Measurements from ENCODE around the gene SPINDOC. TPM values are rescaled to one million over a fixed set of nuclear protein-coding genes. Genes with fewer than 3 reads are reported as not detected.
A peak's percentile ranks its signal among the peaks of the same experiment; 100 is the strongest.
"Not testable (repeated sequence)": the region's sequence is repeated elsewhere in the genome, so short reads cannot be mapped to it uniquely, and the experiment has no call there.

SPINDOC gene
- polyA plus RNA-seq, 1 experiment, result 24.4 TPM

DNA sequence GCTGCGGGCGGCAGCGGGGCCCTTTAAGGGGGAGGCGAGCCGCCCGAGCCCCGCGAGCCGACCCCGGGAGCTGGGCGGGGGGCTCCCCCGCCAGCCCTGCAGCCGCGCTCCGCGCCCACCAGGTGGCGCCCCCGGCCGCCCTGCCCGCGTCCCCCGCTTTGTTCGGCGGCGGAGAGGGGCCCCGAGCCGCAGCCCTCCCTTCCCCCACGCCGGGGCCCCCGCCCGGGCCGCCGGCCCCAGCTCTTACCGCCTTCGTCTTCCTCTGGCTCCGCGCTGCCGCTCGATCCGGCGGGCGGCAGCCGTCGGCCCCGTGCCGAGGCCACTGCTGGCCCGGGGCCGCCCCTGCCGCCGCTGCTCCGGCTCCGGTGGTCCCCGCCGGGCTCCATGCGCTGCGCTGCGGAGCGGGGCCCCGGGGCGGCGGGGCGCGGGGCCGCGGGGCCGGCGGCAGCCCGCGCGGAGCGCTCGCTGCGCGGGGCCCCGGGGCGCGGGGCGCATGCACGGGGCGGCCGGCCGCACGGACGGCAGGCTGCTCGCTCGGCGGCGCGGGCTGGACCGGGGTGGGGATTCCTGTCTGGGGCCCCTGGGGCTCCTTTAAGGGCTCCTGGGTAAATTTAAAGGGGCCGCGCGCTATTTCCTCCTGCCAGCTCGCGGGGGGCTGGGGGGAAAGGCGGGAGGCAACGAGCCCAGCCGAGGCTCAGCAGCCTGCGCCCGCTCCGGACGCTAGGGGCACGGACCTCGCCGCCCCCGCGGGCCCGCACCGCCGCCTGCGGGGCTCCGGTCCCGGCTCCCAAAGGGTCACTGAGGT, 44.8 kb upstream of the SPINDOC start, which contains the start of gene ZFTA:
Gene ZFTA (minus strand): TSS at position 539 of the 805 bp plus-strand sequence. CDS start 153 bp downstream, at position 386.
- H3K27me3 ChIP-seq (ENCODE audit: control insufficient read depth, insufficient read depth, low read length), result no peaks in the 10 kb centered on the region
- peak within 1 kb of the TSS; percentile 68 for H3K4me3 ChIP-seq (ENCODE audit: low read depth, low read length)
- 0 out of 2 replicates have a peak, but pooled peaks have one; percentile 11 for TF ChIP-seq CTCF (IDR thresholded peaks at IDR 0.05; ENCODE audit: insufficient read depth, low read depth, low read length)
- peaks cover 5% of the 10 kb centered on the region; the same call in 1 of the 2 replicates for H3K36me3 ChIP-seq (ENCODE audit: control insufficient read depth, insufficient read depth, low read length)
- ChIA-PET POLR2A (interaction anchor here (0.8 kb wide), 1 partner anchor 1015 kb away, joined by 3 read pairs; the partner anchor contains the start of gene ZBTB3), CTCF (interaction anchor here (0.5 to 2.9 kb wide), 24 partner anchors 11 to 395 kb away, joined by 3 to 20 read pairs (median 4); partner anchors contain the start of gene RCOR2)
- DNase-seq (ENCODE audit: low read depth), result no peak

GRCh38 chr11:63769042-63769713, 44.1 kb upstream of the SPINDOC start:
- no peak for DNase-seq (ENCODE audit: low read depth)
- no peaks in the 10 kb centered on the region for H3K27me3 ChIP-seq (ENCODE audit: control insufficient read depth, insufficient read depth, low read length)
- POLR2A ChIA-PET, result interaction anchor here (0.6 to 0.8 kb wide), 2 partner anchors 493 to 1015 kb away, joined by 3 to 4 read pairs; partner anchors contain the start of gene ZBTB3
- H3K4me3 ChIP-seq (ENCODE audit: low read depth, low read length), result peak overlapping the region; percentile 68
- TF ChIP-seq CTCF (IDR thresholded peaks at IDR 0.05; ENCODE audit: insufficient read depth, low read depth, low read length), result no peak
- CTCF ChIA-PET, result interaction anchor here (0.5 to 2.9 kb wide), 14 partner anchors 10 to 394 kb away, joined by 3 to 20 read pairs (median 4); no protein-coding TSS in a partner anchor
- peaks cover 5% of the 10 kb centered on the region; the same call in 1 of the 2 replicates for H3K36me3 ChIP-seq (ENCODE audit: control insufficient read depth, insufficient read depth, low read length)

DNA sequence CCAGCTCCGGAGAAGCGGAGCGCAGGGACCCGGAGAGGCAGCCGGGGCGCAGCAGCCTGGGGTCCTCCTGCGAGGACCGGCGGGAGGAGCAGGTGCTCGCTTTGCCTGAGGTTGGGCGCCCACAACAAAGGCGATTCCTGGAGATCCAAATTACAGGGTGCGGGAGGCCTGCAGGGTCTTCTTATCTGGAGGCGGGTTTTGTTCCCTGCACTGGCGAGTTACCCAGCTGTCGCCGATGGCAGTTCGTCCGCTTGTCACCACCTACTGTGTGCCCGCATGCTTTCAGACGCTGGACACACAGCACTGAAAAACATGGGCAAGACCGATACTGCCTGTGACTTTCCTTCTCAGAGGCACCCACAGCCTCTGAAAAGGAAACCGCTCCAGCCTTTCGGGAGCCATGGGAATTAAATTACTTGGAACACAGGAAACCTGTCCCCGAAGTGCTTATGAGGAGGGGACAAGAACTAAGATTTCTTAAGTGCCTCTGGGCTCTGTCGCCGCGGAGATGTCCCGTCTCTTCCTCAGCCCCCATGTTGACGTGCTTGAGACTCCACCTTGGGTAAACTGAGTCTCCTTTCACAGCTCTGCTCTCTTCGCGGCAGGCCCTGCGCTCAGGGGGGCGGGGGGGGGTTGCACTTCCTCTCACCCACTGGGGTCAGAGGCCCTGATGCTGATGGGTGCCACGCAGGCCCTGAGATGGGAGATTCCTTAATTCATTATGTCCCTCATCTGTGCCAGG, 43.4 kb upstream of the SPINDOC start:
- Histone ChIP-seq H3K36me3 (ENCODE audit: control insufficient read depth, insufficient read depth, low read length) (no peaks in the 10 kb centered on the region), H3K4me3 (ENCODE audit: low read depth, low read length) (peak overlapping the region; percentile 68), H3K27me3 (ENCODE audit: control insufficient read depth, insufficient read depth, low read length) (no peaks in the 10 kb centered on the region)
- ChIA-PET CTCF (interaction anchor here (0.7 to 2.8 kb wide), 4 partner anchors 39 to 174 kb away, joined by 3 to 7 read pairs (median 4); no protein-coding TSS in a partner anchor), POLR2A (interaction anchor here (0.6 to 0.8 kb wide), 2 partner anchors 493 to 1016 kb away, joined by 3 to 4 read pairs; partner anchors contain the start of gene ZBTB3)
- no peak for TF ChIP-seq CTCF (IDR thresholded peaks at IDR 0.05; ENCODE audit: insufficient read depth, low read depth, low read length)
- DNase-seq (ENCODE audit: low read depth), result no peak

GRCh38 chr11:63770763-63771162, 42.5 kb upstream of the SPINDOC start:
- Histone ChIP-seq H3K4me3 (ENCODE audit: low read depth, low read length) (no peak overlapping the region), H3K27me3 (ENCODE audit: control insufficient read depth, insufficient read depth, low read length) (no peaks in the 10 kb centered on the region), H3K36me3 (ENCODE audit: control insufficient read depth, insufficient read depth, low read length) (no peaks in the 10 kb centered on the region)
- CTCF ChIA-PET, result no interaction called here
- no peak for DNase-seq (ENCODE audit: low read depth)
- POLR2A ChIA-PET, result no interaction called here
- TF ChIP-seq CTCF (IDR thresholded peaks at IDR 0.05; ENCODE audit: insufficient read depth, low read depth, low read length), result no peak

DNA sequence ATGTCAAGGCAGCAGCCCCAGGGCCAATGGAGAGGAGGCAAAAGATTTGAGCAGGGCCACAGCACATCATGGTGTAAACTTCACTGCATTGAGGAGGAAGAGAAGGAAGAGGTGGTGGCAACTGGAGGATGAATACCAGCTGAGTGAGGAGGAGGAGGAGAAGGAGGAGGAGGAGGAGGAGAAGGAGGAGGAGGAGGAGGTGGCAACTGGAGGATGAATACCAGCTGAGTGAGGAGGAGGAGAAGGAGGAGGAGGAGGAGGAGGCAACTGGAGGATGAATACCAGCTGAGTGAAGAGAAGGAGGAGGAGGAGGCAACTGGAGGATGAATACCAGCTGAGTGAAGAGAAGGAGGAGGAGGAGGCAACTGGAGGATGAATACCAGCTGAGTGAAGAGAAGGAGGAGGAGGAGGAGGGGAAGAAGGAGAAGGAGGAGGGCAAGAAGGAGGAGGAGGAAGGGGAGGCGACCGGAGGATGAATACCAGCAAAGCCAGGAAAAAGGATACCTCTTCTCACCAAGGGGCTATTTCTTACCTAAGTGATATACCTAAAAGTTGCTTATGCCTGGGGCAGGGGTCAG, 41.4 kb upstream of the SPINDOC start:
- CTCF ChIA-PET; H3K4me3 ChIP-seq (ENCODE audit: low read depth, low read length); POLR2A ChIA-PET; H3K27me3 ChIP-seq (ENCODE audit: control insufficient read depth, insufficient read depth, low read length); H3K36me3 ChIP-seq (ENCODE audit: control insufficient read depth, insufficient read depth, low read length); DNase-seq (ENCODE audit: low read depth): not testable (repeated sequence)
